Panc1 (cell line): ENCODE results near the gene C22orf15. TPM values are rescaled to one million over a fixed set of nuclear protein-coding genes. Genes with fewer than 3 reads are reported as not detected.

Experiments
- ATAC-seq: fragments of 200-7000 bp; cut with Tn5 transposase; 2 replicates; pipeline ENCODE4 v1.9.1; 2020; ENCODE audit warnings: mild to moderate bottlenecking, moderate library complexity
- BruUV-seq: library from RNA; stranded (reverse); fragments of 400-500 nt; replicated peaks from 2 replicates; lab custom pipeline; 2021; lab: Mats Ljungman, UMichigan
- CTCF ChIA-PET: fragments of 300-600 bp; sonication (Branson Sonifier 250); formaldehyde crosslinking; loops from one replicate; lab custom pipeline; 2022; ENCODE audit warnings: antibody characterized with exemption; lab: Charles Lee
- POLR2A ChIA-PET: fragments of 300-600 bp; sonication (Branson Sonifier 250); formaldehyde crosslinking; loops from one replicate; lab custom pipeline; 2022; ENCODE audit warnings: antibody characterized with exemption; lab: Charles Lee
- DNase-seq: peaks from one replicate; pipeline ENCODE4 v3.0.0-alpha.2; 2010; ENCODE audit warnings: low read depth, low spot score
- H3K27ac ChIP-seq: 2 replicates; pipeline ENCODE4 v1.5.1; 2011; ENCODE audit warnings: mild to moderate bottlenecking, low read length, inconsistent platforms
- H3K27me3 ChIP-seq: fragments of 200-500 bp; sonication (Bioruptor generic); 2 replicates; pipeline ENCODE4 v1.6.0; 2014; ENCODE audit warnings: low read length, inconsistent platforms; ENCODE audit not compliant: control insufficient read depth, insufficient read depth
- H3K36me3 ChIP-seq: fragments of 200-500 bp; sonication (Bioruptor generic); 2 replicates; pipeline ENCODE4 v1.5.1; 2014; ENCODE audit warnings: inconsistent platforms, mild to moderate bottlenecking, low read length, moderate library complexity; ENCODE audit not compliant: control insufficient read depth, insufficient read depth
- H3K4me1 ChIP-seq: 2 replicates; pipeline ENCODE4 v1.5.1; 2011; ENCODE audit warnings: inconsistent platforms, mild to moderate bottlenecking, low read length, moderate library complexity; ENCODE audit not compliant: control insufficient read depth, insufficient read depth
- H3K4me3 ChIP-seq, 2 experiments: 2 replicates each; pipeline ENCODE4 v1.5.1; 2011 to 2012; ENCODE audit warnings: low read depth in 2 of 2, low read length in 2 of 2, mild to moderate bottlenecking in 2 of 2, inconsistent platforms in 1 of 2, moderate library complexity in 1 of 2
- H3K9me3 ChIP-seq: fragments of 200-500 bp; sonication (Bioruptor generic); 2 replicates; pipeline ENCODE4 v1.5.1; 2014; ENCODE audit warnings: low read depth, mild to moderate bottlenecking, inconsistent platforms, low read length, moderate library complexity; ENCODE audit not compliant: control insufficient read depth, insufficient read depth
- CTCF ChIP-seq: fragments of 450-650 bp; IDR thresholded peaks from 2 replicates; pipeline ENCODE4 v1.5.1; 2017; ENCODE audit warnings: mild to moderate bottlenecking
- POLR2AphosphoS5 ChIP-seq: IDR thresholded peaks from 2 replicates; pipeline ENCODE4 v1.6.1; 2012; ENCODE audit warnings: mild to moderate bottlenecking, low read depth, low read length, moderate library complexity
- REST ChIP-seq, 2 experiments: IDR thresholded peaks; 2 replicates each; pipeline ENCODE4 v1.6.1; 2011 to 2012; ENCODE audit warnings: low read depth in 2 of 2, control low read depth in 1 of 2, low read length in 1 of 2, mild to moderate bottlenecking in 1 of 2, moderate library complexity in 1 of 2; ENCODE audit not compliant: insufficient read depth in 1 of 2
- SIN3A ChIP-seq: IDR thresholded peaks from 2 replicates; pipeline ENCODE4 v1.6.1; 2012; ENCODE audit warnings: low read depth, mild to moderate bottlenecking, low read length, moderate library complexity, borderline replicate concordance; ENCODE audit not compliant: insufficient read depth
- TCF7L2 ChIP-seq: IDR thresholded peaks from 2 replicates; pipeline ENCODE4 v1.6.1; 2011; ENCODE audit warnings: mild to moderate bottlenecking, low read depth, low read length, inconsistent platforms
- in situ Hi-C: cut with HindIII; loops from 2 replicates; pipeline ENCODE4 v1.10.0; 2016; ENCODE audit warnings: low sequenced_read_pairs, low pct_unique_long_range_greater_than_20kb
- intact Hi-C: fragments of 100-400 bp; cut with micrococcal nuclease; formaldehyde crosslinking; loops from one replicate; pipeline ENCODE4 v1.10.0; 2022; ENCODE audit not compliant: unreplicated experiment
- total RNA-seq: library from RNA; stranded (reverse); gene quantifications from one replicate; pipeline ENCODE4 v1.2.1, GENCODE V29; 2021; ENCODE audit not compliant: unreplicated experiment

The C22orf15 gene
- total RNA-seq, 1 experiment from 2014 or later, result not detected

- ChIA-PET CTCF (no interaction called here), POLR2A (no interaction called here)
- Histone ChIP-seq H3K27ac (no peak overlapping the region), H3K4me1 (peaks cover 6% of the 10 kb centered on the region), H3K27me3 (no peaks in the 10 kb centered on the region), H3K4me3 (no peak overlapping the region), H3K36me3 (peaks cover 7% of the 10 kb centered on the region; the same call in 1 of the 2 replicates), H3K9me3 (no peaks in the 10 kb centered on the region)
- DNase-seq, result no peak
- BruUV-seq, result no TSS peak
- no peak for TF ChIP-seq CTCF
- no peak for TF ChIP-seq REST (IDR thresholded peaks at IDR 0.05; ENCODE audit: insufficient read depth in 1 of 2, low read depth in 2 of 2, low read length in 1 of 2)
- TF ChIP-seq TCF7L2, result no peak
- TF ChIP-seq SIN3A, result no peak
- no peak for TF ChIP-seq POLR2AphosphoS5
- in situ Hi-C loops (no loop called here), intact Hi-C loops (no loop called here)
- ATAC-seq, result no peak
Measured at GRCh38 chr22:23752750-23753149, 10.0 kb upstream of the C22orf15 start.

GRCh38 chr22:23753385-23753784 lies 9.4 kb upstream of the C22orf15 start:
- in situ Hi-C loops (no loop called here), intact Hi-C loops (no loop called here)
- H3K9me3 ChIP-seq, result no peaks in the 10 kb centered on the region
- no peak overlapping the region for H3K27ac ChIP-seq
- ChIA-PET POLR2A (no interaction called here), CTCF (interaction anchor here (0.6 kb wide), 1 partner anchor 23 kb away, joined by 3 read pairs; no protein-coding TSS in a partner anchor)
- ATAC-seq (no peak), DNase-seq (no peak)
- H3K4me3 ChIP-seq, result no peak overlapping the region
- H3K4me1 ChIP-seq, result peaks cover 6% of the 10 kb centered on the region
- peaks cover 7% of the 10 kb centered on the region; the same call in 1 of the 2 replicates for H3K36me3 ChIP-seq
- H3K27me3 ChIP-seq, result no peaks in the 10 kb centered on the region
- TF ChIP-seq REST (IDR thresholded peaks at IDR 0.05; ENCODE audit: insufficient read depth in 1 of 2, low read depth in 2 of 2, low read length in 1 of 2) (no peak), TCF7L2 (no peak), POLR2AphosphoS5 (no peak), CTCF (no peak), SIN3A (no peak)
- BruUV-seq, result no TSS peak
